Retinal pigment epithelial cell (primary cell): ENCODE data around the gene SPATA13.

Experiments used
- DNase-seq: peaks from one replicate; pipeline ENCODE4 v3.0.0-alpha.2; 2010; ENCODE audit warnings: low read depth
- H3K4me3 ChIP-seq: 2 replicates; pipeline ENCODE4 v1.5.1; 2011; ENCODE audit warnings: mild to moderate bottlenecking, low read length, control low read depth, moderate library complexity
- TF ChIP-seq, protein P1 (sequence below): conservative IDR thresholded peaks from 2 replicates; pipeline ENCODE4 v1.5.1; 2011; ENCODE audit warnings: low read depth, low read length, control low read depth, inconsistent platforms

The SPATA13 gene

DNA sequence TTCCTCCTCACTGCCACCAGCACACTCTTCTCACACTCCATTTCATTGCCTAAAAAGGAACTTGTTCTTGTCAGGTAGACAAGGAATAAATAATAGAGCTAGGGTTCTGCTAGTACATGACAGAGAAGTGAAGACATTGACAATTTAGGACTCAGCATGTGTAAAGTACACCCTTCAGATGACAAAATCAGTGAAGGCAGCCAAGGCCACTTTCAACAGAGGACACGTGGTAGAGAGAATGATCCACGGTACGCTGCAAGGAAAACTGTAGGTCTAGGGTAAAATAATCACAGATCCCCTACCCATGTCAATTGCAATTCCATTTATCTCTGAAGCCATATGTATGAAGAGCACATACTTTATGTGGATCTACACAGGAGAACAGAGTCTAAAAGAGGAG lies 7.2 kb upstream of the SPATA13 start:
- TF ChIP-seq, protein P1, sequence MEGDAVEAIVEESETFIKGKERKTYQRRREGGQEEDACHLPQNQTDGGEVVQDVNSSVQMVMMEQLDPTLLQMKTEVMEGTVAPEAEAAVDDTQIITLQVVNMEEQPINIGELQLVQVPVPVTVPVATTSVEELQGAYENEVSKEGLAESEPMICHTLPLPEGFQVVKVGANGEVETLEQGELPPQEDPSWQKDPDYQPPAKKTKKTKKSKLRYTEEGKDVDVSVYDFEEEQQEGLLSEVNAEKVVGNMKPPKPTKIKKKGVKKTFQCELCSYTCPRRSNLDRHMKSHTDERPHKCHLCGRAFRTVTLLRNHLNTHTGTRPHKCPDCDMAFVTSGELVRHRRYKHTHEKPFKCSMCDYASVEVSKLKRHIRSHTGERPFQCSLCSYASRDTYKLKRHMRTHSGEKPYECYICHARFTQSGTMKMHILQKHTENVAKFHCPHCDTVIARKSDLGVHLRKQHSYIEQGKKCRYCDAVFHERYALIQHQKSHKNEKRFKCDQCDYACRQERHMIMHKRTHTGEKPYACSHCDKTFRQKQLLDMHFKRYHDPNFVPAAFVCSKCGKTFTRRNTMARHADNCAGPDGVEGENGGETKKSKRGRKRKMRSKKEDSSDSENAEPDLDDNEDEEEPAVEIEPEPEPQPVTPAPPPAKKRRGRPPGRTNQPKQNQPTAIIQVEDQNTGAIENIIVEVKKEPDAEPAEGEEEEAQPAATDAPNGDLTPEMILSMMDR, result no peak
- H3K4me3 ChIP-seq, result no peak overlapping the region
- no peak for DNase-seq

DNA sequence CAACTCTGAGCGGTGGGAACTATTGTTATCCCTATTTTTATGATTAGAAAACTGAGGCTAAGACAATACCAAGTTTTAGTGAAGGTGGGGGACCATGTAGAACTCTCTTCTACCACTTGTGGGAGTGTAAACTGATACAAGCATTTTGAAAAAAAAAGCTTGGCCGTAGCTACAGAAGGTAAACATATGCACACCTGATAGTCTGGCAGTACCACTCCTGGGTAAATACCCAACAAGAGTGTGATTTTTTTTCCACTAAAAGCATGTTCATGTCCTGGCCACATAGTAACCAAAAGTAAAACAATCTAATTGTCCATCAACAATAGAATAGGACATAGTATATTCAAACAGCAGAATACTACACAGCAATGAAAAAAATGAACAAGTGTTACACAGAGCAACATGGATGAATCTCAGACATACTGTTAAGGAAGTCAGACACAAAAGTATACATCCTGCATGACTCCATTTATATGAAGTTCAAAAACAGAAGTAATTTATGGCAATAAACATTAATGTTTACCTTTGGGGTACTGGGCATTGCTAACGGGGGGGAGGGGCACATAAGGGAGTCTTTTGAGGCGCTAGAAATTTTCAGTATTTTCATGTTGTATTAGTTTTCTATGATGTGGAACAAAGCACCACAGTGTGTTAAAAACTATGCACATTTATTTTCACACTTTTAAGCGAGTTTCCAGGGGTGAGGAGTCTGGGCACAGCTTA lies 6.4 kb upstream of the SPATA13 start:
- H3K4me3 ChIP-seq, result no peak overlapping the region
- TF ChIP-seq, protein P1, result no peak

DNA sequence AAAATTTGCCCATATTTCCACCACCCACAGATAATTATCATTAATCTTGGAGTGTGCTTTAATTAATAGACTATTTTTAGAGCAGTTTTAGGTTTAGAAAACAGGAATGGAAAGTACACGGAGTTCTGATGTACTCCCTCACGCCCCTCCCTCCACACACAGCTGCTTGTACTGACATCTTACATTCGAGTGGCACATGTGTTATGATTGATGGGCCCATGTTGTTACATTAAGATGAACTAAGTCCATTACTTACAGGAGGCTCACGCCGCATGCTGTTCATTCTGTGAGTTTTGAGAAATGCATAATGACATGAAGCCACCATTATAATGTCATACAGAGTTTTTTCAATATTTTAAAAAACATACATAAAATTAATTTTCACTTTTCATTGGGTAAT lies 1.2 kb upstream of the SPATA13 start:
- TF ChIP-seq, protein P1, result no peak
- no peak overlapping the region for H3K4me3 ChIP-seq
- DNase-seq, result no peak

More for the DNA sequence above, 6.4 kb upstream of the SPATA13 start:
- no peak for DNase-seq

DNA sequence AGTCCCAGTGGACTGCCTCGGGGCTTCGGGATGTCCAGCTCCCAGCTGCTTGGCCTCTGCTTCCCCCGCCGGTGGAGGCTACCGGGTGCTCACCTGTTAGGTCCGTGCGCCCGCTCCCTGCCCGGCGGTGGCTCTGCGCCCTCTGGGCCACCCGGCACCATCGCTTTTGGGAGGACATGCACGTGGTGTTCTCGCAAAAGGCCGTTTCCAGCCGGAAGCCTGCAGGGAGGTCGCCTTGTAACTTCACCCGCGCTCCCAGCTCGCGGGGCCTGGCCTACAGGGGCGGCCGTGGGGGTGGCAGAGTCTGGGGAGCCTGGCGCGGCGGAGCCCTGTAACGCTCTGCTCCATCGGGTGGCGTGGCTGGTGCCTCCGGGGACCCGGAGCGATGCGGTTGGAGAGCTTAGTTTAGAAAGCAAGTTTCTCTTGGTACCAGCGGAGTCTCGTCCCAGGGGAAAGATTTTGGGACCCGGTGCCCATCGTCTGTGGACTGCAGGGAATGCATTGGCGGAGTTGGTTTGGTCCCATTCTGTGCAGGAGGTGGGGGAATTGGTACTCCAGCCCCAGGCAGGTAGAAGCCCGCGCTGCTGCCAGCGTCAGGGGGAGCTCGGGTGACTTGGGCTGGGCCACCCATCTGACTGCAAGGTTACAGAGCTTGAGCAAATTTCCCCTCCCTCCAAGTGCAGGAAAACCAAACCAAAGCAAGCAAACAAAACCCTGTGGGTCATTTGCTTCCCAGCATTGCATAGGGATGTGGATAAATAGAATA lies 673 bp downstream of the SPATA13 start:
- H3K4me3 ChIP-seq, result peak overlapping the region; percentile 77
- DNase-seq, result no peak
- TF ChIP-seq, protein P1, result no peak

DNA sequence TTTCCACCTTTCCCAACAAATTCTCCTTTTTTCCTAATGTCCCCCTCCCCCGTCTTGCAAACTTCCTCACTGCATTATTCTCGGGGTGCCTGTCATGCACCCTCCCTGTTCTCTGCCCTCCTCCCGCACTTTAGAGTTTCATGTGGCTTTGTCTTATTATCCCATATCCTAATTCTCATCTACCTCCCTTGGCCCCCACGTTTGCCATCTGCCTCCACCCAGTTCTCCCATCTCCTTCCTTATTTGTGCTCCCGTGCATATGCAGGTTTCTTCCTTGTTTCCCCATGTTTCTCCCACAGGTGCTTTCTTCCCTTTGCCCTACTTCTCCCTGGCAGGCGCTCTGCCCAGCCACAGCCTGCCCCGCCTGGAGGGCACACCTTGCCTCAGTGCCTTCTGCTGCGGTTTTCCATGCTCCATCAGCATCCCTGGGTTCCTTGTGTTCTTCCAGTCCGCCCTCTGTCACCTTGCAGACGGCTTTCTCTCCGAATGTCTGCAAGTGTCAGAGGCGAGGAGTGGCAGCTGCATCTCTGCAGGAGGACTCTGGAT lies 1.5 kb downstream of the SPATA13 start:
- DNase-seq, result no peak
- TF ChIP-seq, protein P1, result no peak
- H3K4me3 ChIP-seq, result peak overlapping the region; percentile 77

DNA sequence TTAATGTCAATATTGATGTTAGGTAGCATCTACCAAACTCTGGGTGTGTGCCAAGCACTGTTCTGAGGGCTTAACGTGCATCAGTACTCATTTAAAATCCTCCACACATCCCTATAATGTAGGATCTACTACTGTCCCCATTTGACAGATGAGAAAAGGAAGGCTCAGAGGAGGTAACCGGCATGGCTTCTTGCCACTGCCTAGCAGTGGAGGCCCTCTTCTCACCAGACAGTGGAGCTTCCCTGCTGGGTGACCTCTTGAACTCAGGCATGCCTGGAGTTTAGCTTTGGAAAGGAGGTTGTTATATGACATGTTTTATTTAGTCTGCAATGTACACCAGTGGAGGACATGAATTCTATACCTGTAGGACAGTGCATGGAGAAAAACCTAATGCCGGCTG lies 2.1 kb downstream of the SPATA13 start:
- TF ChIP-seq, protein P1, result no peak
- DNase-seq, result no peak
- H3K4me3 ChIP-seq, result no peak overlapping the region
